Transverse colon (tissue), 4 donors: ENCODE measurements around the gene FILIP1L.

ENCODE experiments used
- CTCF ChIP-seq, 5 experiments: fragments of 200-600 bp in 3 of 5; fragments of 450-650 bp in 2 of 5; sonication (generic) in 3 of 5; IDR thresholded peaks; 1 replicate in 2 of 5; 2 replicates in 3 of 5; pipeline ENCODE4 v1.5.1; 2016 to 2017; ENCODE audit warnings: antibody characterized with exemption in 5 of 5, inconsistent platforms in 3 of 5, mild to moderate bottlenecking in 2 of 5, moderate library complexity in 1 of 5
- EP300 ChIP-seq: sonication (generic); formaldehyde crosslinking; IDR thresholded peaks from one replicate; pipeline ENCODE4 v1.6.1; 2017; ENCODE audit warnings: antibody characterized with exemption, low read depth
- POLR2A ChIP-seq: fragments of 450-650 bp; IDR thresholded peaks from one replicate; pipeline ENCODE4 v1.6.1; 2016; ENCODE audit warnings: antibody characterized with exemption, mild to moderate bottlenecking, moderate library complexity
- POLR2AphosphoS5 ChIP-seq, 3 donors: sonication (generic); formaldehyde crosslinking; IDR thresholded peaks; one replicate each; pipeline ENCODE4 v1.6.1; 2016; ENCODE audit warnings: antibody characterized with exemption in 3 of 3

- no peak for TF ChIP-seq CTCF (IDR thresholded peaks at IDR 0.05)
- no peak for TF ChIP-seq POLR2A
- TF ChIP-seq POLR2AphosphoS5 (IDR thresholded peaks at IDR 0.05): peak in 1 of 3 donors; percentile 37
- no peak for TF ChIP-seq EP300
Observed at GRCh38 chr3:100047455-100048141, 66.7 kb downstream of the FILIP1L start.
